ENCODE measurements around the gene SLC38A7.

DNA sequence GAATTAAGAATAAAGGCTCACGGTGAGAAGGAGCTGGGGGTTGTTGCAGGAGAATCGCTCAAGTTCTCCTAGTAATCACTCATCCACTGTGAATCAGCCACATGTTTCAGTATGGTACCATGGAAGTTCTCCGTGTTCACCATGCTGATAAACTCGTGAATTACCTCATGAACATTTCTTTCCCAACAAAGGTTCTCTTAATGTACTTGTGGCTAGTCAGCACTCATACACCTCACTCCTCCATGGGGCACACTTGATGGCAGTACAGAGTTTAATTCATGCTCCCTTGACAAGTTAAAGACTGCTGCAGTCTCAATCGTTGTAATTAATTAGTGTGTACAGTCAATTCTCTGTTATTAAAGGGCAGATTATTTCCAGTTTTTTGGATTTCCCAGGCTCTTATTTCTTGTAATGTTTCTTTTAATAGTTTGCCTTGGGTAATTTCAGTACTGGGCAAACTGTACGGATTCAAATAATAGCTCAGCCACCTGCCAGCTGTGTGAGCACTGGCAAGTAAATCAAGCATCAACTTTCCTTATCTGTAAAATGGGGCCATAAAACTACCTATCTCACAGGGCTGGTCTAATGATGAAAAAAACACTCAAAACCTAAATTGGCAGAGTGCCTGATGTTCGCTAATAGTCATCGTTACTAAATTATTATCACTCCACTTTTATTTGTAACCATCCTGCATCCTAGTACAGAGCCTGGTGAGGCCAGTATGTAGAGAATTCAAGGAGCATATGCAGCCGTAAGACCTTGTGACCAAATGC, 43.4 kb upstream of the SLC38A7 start:
- TF ChIP-seq, protein P1, sequence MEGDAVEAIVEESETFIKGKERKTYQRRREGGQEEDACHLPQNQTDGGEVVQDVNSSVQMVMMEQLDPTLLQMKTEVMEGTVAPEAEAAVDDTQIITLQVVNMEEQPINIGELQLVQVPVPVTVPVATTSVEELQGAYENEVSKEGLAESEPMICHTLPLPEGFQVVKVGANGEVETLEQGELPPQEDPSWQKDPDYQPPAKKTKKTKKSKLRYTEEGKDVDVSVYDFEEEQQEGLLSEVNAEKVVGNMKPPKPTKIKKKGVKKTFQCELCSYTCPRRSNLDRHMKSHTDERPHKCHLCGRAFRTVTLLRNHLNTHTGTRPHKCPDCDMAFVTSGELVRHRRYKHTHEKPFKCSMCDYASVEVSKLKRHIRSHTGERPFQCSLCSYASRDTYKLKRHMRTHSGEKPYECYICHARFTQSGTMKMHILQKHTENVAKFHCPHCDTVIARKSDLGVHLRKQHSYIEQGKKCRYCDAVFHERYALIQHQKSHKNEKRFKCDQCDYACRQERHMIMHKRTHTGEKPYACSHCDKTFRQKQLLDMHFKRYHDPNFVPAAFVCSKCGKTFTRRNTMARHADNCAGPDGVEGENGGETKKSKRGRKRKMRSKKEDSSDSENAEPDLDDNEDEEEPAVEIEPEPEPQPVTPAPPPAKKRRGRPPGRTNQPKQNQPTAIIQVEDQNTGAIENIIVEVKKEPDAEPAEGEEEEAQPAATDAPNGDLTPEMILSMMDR (IDR thresholded peaks at IDR 0.05), result no peak
- no peak for TF ChIP-seq POLR2A (IDR thresholded peaks at IDR 0.05)
